ENCODE data around the gene ZFP3. TPM values are rescaled to one million over a fixed set of nuclear protein-coding genes. Genes with fewer than 3 reads are reported as not detected.
A peak's percentile ranks its signal among the peaks of the same experiment; 100 is the strongest.
"Not testable (repeated sequence)": the region's sequence is repeated elsewhere in the genome, so short reads cannot be mapped to it uniquely, and the experiment has no call there.

Gene ZFP3
- total and polyA plus RNA-seq, 2 experiments from 2014 or later = 0.55 to 1.6 TPM

GRCh38 chr17:5069724-5070123 is 8.5 kb upstream of the ZFP3 start:
- H4K20me1 ChIP-seq (replicated peaks; ENCODE audit: insufficient read depth) = no peaks in the 10 kb centered on the region
- no peak overlapping the region for H3K4me3 ChIP-seq
- H3F3A ChIP-seq (replicated peaks; ENCODE audit: low read depth) = no peaks in the 10 kb centered on the region
- no peak overlapping the region for H2AFZ ChIP-seq
- peaks cover 6% of the 10 kb centered on the region; the same call in 1 of the 2 replicates for H3K4me1 ChIP-seq (ENCODE audit: insufficient read depth)
- Mint-ChIP-seq H3K36me3 (ENCODE audit: low read depth) (no peaks in the 10 kb centered on the region), H3K27ac (no peak overlapping the region), H3K4me1 (peaks cover 3% of the 10 kb centered on the region), H3K9me3 (no peaks in the 10 kb centered on the region), H3K27me3 (ENCODE audit: insufficient read depth, low read depth, poor library complexity) (peaks cover 8% of the 10 kb centered on the region), H3K4me3 (no peak overlapping the region)
- peaks cover 5% of the 10 kb centered on the region for H3K27me3 ChIP-seq (ENCODE audit: insufficient read depth)
- H3K36me3 ChIP-seq (ENCODE audit: insufficient read depth) = no peaks in the 10 kb centered on the region; the same call in 1 of the 2 replicates
- no peak overlapping the region for H3K4me2 ChIP-seq
- DNase-seq (ENCODE audit: low spot score) = no peak
- ATAC-seq = no peak
- TF ChIP-seq STAT1 (IDR thresholded peaks at IDR 0.05; ENCODE audit: unreplicated experiment) = no peak
- TF ChIP-seq NANOG (IDR thresholded peaks at IDR 0.05; ENCODE audit: borderline replicate concordance) = no peak
- TF ChIP-seq, protein P1, sequence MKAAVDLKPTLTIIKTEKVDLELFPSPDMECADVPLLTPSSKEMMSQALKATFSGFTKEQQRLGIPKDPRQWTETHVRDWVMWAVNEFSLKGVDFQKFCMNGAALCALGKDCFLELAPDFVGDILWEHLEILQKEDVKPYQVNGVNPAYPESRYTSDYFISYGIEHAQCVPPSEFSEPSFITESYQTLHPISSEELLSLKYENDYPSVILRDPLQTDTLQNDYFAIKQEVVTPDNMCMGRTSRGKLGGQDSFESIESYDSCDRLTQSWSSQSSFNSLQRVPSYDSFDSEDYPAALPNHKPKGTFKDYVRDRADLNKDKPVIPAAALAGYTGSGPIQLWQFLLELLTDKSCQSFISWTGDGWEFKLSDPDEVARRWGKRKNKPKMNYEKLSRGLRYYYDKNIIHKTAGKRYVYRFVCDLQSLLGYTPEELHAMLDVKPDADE (IDR thresholded peaks at IDR 0.05) = no peak
- TF ChIP-seq EZH2 (IDR thresholded peaks at IDR 0.05; ENCODE audit: low read depth, unreplicated experiment) = no peak
- TF ChIP-seq POLR2AphosphoS5 (IDR thresholded peaks at IDR 0.05; ENCODE audit: low read depth) = no peak
- TF ChIP-seq, protein P2, sequence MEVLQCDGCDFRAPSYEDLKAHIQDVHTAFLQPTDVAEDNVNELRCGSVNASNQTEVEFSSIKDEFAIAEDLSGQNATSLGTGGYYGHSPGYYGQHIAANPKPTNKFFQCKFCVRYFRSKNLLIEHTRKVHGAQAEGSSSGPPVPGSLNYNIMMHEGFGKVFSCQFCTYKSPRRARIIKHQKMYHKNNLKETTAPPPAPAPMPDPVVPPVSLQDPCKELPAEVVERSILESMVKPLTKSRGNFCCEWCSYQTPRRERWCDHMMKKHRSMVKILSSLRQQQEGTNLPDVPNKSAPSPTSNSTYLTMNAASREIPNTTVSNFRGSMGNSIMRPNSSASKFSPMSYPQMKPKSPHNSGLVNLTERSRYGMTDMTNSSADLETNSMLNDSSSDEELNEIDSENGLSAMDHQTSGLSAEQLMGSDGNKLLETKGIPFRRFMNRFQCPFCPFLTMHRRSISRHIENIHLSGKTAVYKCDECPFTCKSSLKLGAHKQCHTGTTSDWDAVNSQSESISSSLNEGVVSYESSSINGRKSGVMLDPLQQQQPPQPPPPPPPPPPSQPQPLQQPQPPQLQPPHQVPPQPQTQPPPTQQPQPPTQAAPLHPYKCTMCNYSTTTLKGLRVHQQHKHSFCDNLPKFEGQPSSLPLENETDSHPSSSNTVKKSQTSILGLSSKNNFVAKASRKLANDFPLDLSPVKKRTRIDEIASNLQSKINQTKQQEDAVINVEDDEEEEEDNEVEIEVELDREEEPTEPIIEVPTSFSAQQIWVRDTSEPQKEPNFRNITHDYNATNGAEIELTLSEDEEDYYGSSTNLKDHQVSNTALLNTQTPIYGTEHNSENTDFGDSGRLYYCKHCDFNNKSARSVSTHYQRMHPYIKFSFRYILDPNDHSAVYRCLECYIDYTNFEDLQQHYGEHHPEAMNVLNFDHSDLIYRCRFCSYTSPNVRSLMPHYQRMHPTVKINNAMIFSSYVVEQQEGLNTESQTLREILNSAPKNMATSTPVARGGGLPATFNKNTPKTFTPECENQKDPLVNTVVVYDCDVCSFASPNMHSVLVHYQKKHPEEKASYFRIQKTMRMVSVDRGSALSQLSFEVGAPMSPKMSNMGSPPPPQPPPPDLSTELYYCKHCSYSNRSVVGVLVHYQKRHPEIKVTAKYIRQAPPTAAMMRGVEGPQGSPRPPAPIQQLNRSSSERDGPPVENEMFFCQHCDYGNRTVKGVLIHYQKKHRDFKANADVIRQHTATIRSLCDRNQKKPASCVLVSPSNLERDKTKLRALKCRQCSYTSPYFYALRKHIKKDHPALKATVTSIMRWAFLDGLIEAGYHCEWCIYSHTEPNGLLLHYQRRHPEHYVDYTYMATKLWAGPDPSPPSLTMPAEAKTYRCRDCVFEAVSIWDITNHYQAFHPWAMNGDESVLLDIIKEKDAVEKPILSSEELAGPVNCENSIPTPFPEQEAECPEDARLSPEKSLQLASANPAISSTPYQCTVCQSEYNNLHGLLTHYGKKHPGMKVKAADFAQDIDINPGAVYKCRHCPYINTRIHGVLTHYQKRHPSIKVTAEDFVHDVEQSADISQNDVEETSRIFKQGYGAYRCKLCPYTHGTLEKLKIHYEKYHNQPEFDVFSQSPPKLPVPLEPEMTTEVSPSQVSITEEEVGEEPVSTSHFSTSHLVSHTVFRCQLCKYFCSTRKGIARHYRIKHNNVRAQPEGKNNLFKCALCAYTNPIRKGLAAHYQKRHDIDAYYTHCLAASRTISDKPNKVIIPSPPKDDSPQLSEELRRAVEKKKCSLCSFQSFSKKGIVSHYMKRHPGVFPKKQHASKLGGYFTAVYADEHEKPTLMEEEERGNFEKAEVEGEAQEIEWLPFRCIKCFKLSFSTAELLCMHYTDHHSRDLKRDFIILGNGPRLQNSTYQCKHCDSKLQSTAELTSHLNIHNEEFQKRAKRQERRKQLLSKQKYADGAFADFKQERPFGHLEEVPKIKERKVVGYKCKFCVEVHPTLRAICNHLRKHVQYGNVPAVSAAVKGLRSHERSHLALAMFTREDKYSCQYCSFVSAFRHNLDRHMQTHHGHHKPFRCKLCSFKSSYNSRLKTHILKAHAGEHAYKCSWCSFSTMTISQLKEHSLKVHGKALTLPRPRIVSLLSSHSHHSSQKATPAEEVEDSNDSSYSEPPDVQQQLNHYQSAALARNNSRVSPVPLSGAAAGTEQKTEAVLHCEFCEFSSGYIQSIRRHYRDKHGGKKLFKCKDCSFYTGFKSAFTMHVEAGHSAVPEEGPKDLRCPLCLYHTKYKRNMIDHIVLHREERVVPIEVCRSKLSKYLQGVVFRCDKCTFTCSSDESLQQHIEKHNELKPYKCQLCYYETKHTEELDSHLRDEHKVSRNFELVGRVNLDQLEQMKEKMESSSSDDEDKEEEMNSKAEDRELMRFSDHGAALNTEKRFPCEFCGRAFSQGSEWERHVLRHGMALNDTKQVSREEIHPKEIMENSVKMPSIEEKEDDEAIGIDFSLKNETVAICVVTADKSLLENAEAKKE (CRISPR knock-in tag; IDR thresholded peaks at IDR 0.05) = no peak
- TF ChIP-seq ZNF331 (CRISPR knock-in tag; IDR thresholded peaks at IDR 0.05; ENCODE audit: low read depth) = no peak
- TF ChIP-seq REST (IDR thresholded peaks at IDR 0.05; ENCODE audit: unreplicated experiment) = no peak
- TF ChIP-seq JUNB (IDR thresholded peaks at IDR 0.05; ENCODE audit: unreplicated experiment) = no peak
- no peak for TF ChIP-seq CREB1 (CRISPR knock-in tag; IDR thresholded peaks at IDR 0.05; ENCODE audit: low read depth)
- no peak for TF ChIP-seq ZNF114 (CRISPR knock-in tag; IDR thresholded peaks at IDR 0.05)
- H3K79me2 ChIP-seq (replicated peaks; ENCODE audit: insufficient read depth) = no peaks in the 10 kb centered on the region
- H3K9me2 ChIP-seq (ENCODE audit: insufficient read depth) = no peaks in the 10 kb centered on the region
- no peak overlapping the region for H3K27ac ChIP-seq (ENCODE audit: low read depth)

DNA sequence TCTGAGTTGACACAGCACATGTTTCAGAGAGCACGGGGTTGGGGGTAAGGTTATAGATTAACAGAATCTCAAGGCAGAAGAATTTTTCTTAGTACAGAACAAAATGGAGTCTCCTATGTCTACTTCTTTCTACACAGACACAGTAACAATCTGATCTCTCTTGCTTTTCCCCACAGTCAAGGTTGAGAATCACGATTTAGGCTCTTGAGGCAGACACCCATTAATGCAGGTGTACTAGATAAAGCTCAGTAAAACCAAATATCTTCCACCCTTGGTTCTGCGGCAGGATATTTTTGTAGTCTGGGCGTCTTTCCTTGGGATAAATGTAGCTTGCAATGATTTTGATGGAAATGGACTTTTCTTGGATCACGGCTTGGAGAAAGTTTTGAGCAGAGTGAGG is 2.8 kb upstream of the ZFP3 start:
- not testable (repeated sequence) for H3K79me2 ChIP-seq (replicated peaks; ENCODE audit: insufficient read depth); H3K36me3 ChIP-seq (ENCODE audit: insufficient read depth); H3K27ac ChIP-seq (ENCODE audit: low read depth); H3K27ac Mint-ChIP-seq; H3F3A ChIP-seq (replicated peaks; ENCODE audit: low read depth); H4K20me1 ChIP-seq (replicated peaks; ENCODE audit: insufficient read depth); ATAC-seq; H3K4me2 ChIP-seq; H3K4me3 ChIP-seq; H3K4me3 Mint-ChIP-seq; DNase-seq (ENCODE audit: low spot score); H3K27me3 ChIP-seq (ENCODE audit: insufficient read depth); H3K9me2 ChIP-seq (ENCODE audit: insufficient read depth); H3K36me3 Mint-ChIP-seq (ENCODE audit: low read depth)
- Histone ChIP-seq H2AFZ (peak overlapping the region; percentile 53; the same call in 1 of the 2 replicates), H3K4me1 (ENCODE audit: insufficient read depth) (peaks cover 12% of the 10 kb centered on the region)
- Mint-ChIP-seq H3K9me3 (peaks cover 23% of the 10 kb centered on the region), H3K4me1 (peaks cover 10% of the 10 kb centered on the region), H3K27me3 (ENCODE audit: insufficient read depth, low read depth, poor library complexity) (peaks cover 20% of the 10 kb centered on the region)

Data from GM23338 (cell line).